Limb (tissue), 2 donors: ENCODE results near the gene MDP1.
"Not testable (repeated sequence)": the region's sequence is repeated elsewhere in the genome, so short reads cannot be mapped to it uniquely, and the experiment has no call there.

Experiments
- DNase-seq, 2 donors: peaks; one replicate each; pipeline ENCODE4 v3.0.0-alpha.2; 2016; ENCODE audit errors: extremely low spot score in 2 of 2

MDP1 gene

GRCh38 chr14:24202538-24202937 lies 13.3 kb downstream of the MDP1 start:
- DNase-seq: not testable (repeated sequence)

- no peak for DNase-seq
These were observed 16.9 kb downstream of the MDP1 start for GRCh38 chr14:24198814-24199524.

- no peak for DNase-seq
These were observed 18.8 kb downstream of the MDP1 start for GRCh38 chr14:24197056-24197450.

- no peak for DNase-seq
These were observed 19.5 kb downstream of the MDP1 start for GRCh38 chr14:24196071-24197055.

- DNase-seq: peak; percentile 85 to 92
These were observed 20.4 kb downstream of the MDP1 start, which contains the start of gene TM9SF1 for GRCh38 chr14:24195186-24196070. Gene TM9SF1 (minus strand): TSS chr14:24195441. CDS start chr14:24195019, 422 bp downstream.

GRCh38 chr14:24194873-24195185 lies 21.0 kb downstream of the MDP1 start:
- no peak for DNase-seq

GRCh38 chr14:24194186-24194872 lies 21.5 kb downstream of the MDP1 start:
- DNase-seq: no peak

GRCh38 chr14:24192933-24193332 lies 22.9 kb downstream of the MDP1 start:
- no peak for DNase-seq

- no peak for DNase-seq
These were observed 25.4 kb downstream of the MDP1 start for GRCh38 chr14:24190416-24190815.

GRCh38 chr14:24189460-24189859 lies 26.4 kb downstream of the MDP1 start:
- DNase-seq: no peak

- no peak for DNase-seq
These were observed 26.8 kb downstream of the MDP1 start for GRCh38 chr14:24189059-24189375.

- peak; percentile 95 to 98 for DNase-seq
These were observed 27.4 kb downstream of the MDP1 start, which contains the start of gene IPO4 for GRCh38 chr14:24188251-24189058. Gene IPO4 (minus strand): TSS chr14:24188816. CDS start chr14:24188787, 29 bp downstream.

GRCh38 chr14:24187539-24187915 lies 28.3 kb downstream of the MDP1 start:
- DNase-seq: no peak

- no peak for DNase-seq
These were observed 28.9 kb downstream of the MDP1 start for GRCh38 chr14:24186831-24187538.

GRCh38 chr14:24185741-24186140 lies 30.1 kb downstream of the MDP1 start:
- DNase-seq: no peak

GRCh38 chr14:24185026-24185425 lies 30.8 kb downstream of the MDP1 start:
- no peak for DNase-seq

GRCh38 chr14:24184104-24184970 lies 31.5 kb downstream of the MDP1 start:
- DNase-seq: no peak

- DNase-seq: no peak
These were observed 32.8 kb downstream of the MDP1 start for GRCh38 chr14:24183014-24183481.
